GM23248 (cell line): ENCODE results near the gene LFNG. TPM values are rescaled to one million over a fixed set of nuclear protein-coding genes. Genes with fewer than 3 reads are reported as not detected.

Source experiments
- DNase-seq: peaks from one replicate; pipeline ENCODE4 v3.0.0-alpha.2; 2015
- H2AFZ ChIP-seq: fragments of 200-600 bp; sonication (generic); 2 replicates; pipeline ENCODE4 v1.6.1; 2016; ENCODE audit warnings: antibody characterized with exemption
- H3F3A ChIP-seq: fragments of 200-600 bp; sonication (generic); 2 replicates; pipeline ENCODE4 v1.6.1; 2016; ENCODE audit warnings: mild to moderate bottlenecking, antibody characterized with exemption, mixed run types; ENCODE audit not compliant: insufficient read depth
- H3K27ac ChIP-seq: fragments of 200-600 bp; sonication (generic); 2 replicates; pipeline ENCODE4 v1.5.1; 2016; ENCODE audit warnings: mild to moderate bottlenecking
- H3K27me3 ChIP-seq: fragments of 200-600 bp; sonication (generic); replicated peaks from 2 replicates; pipeline ENCODE4 v1.6.1; 2016; ENCODE audit warnings: mild to moderate bottlenecking; ENCODE audit not compliant: insufficient read depth
- H3K36me3 ChIP-seq: fragments of 200-600 bp; sonication (generic); 2 replicates; pipeline ENCODE4 v1.6.1; 2016; ENCODE audit warnings: low read depth, mild to moderate bottlenecking
- H3K4me1 ChIP-seq: fragments of 200-600 bp; sonication (generic); 2 replicates; pipeline ENCODE4 v1.6.1; 2016; ENCODE audit warnings: mild to moderate bottlenecking; ENCODE audit not compliant: insufficient read depth
- H3K4me2 ChIP-seq: fragments of 200-600 bp; sonication (generic); one replicate; pipeline ENCODE4 v1.6.1; 2016; ENCODE audit warnings: mild to moderate bottlenecking; ENCODE audit not compliant: unreplicated experiment
- H3K4me3 ChIP-seq: fragments of 200-600 bp; sonication (generic); 2 replicates; pipeline ENCODE4 v1.5.1; 2016; ENCODE audit warnings: mild to moderate bottlenecking
- H3K79me2 ChIP-seq: fragments of 200-600 bp; sonication (generic); 2 replicates; pipeline ENCODE4 v1.6.1; 2016; ENCODE audit warnings: mild to moderate bottlenecking; ENCODE audit not compliant: insufficient read depth
- H3K9ac ChIP-seq: fragments of 200-600 bp; sonication (generic); 2 replicates; pipeline ENCODE4 v1.6.1; 2016; ENCODE audit warnings: mild to moderate bottlenecking
- H3K9me2 ChIP-seq: fragments of 200-600 bp; sonication (generic); 2 replicates; pipeline ENCODE4 v1.6.1; 2016; ENCODE audit warnings: mixed run types, mild to moderate bottlenecking, moderate library complexity; ENCODE audit not compliant: insufficient read depth
- H3K9me3 ChIP-seq: fragments of 200-600 bp; sonication (generic); one replicate; pipeline ENCODE4 v1.6.1; 2017; ENCODE audit warnings: low read depth
- H4K20me1 ChIP-seq: fragments of 200-600 bp; sonication (generic); 2 replicates; pipeline ENCODE4 v1.6.0; 2016; ENCODE audit not compliant: insufficient read depth
- EZH2 ChIP-seq: fragments of 200-600 bp; sonication (generic); IDR thresholded peaks from 2 replicates; pipeline ENCODE4 v1.6.1; 2018; ENCODE audit warnings: antibody characterized with exemption, mild to moderate bottlenecking; ENCODE audit not compliant: insufficient read depth, poor library complexity, severe bottlenecking
- EZH2phosphoT487 ChIP-seq: fragments of 200-600 bp; sonication (generic); IDR thresholded peaks from 2 replicates; pipeline ENCODE4 v1.6.1; 2018; ENCODE audit warnings: antibody characterized with exemption, moderate library complexity, mild to moderate bottlenecking, low read depth; ENCODE audit not compliant: insufficient read depth
- WGBS, 2 experiments: methylation state at CpG; one replicate each; pipeline ENCODE4 v1.1.6; 2015 to 2017; ENCODE audit warnings: low lambda C conversion rate in 2 of 2, low coverage in 1 of 2; ENCODE audit errors: missing lambda C conversion rate in 2 of 2; 5-methylcytosine and 5-hydroxymethylcytosine counted together
- in situ Hi-C: fragments of 300-500 bp; cut with MboI; formaldehyde crosslinking; loops from 2 replicates; pipeline ENCODE4 v1.15.0; 2020
- polyA plus RNA-seq: library from polyadenylated mRNA; unstranded; fragments of >200 nt; fragmentation: Nextera tagmentation; extraction: Ambion mirVana; gene quantifications from 2 replicates; pipeline ENCODE4 v1.2.1, GENCODE V29; 2016
- total RNA-seq: library from RNA; depleted of rRNA; stranded (reverse); fragments of >200 nt; shearing (Covaris generic); gene quantifications from 2 replicates; pipeline ENCODE4 v1.2.3, GENCODE V29; 2014

The LFNG gene
- total and polyA plus RNA-seq, 2 experiments from 2014 or later, result 0.18 to 3.6 TPM

DNA sequence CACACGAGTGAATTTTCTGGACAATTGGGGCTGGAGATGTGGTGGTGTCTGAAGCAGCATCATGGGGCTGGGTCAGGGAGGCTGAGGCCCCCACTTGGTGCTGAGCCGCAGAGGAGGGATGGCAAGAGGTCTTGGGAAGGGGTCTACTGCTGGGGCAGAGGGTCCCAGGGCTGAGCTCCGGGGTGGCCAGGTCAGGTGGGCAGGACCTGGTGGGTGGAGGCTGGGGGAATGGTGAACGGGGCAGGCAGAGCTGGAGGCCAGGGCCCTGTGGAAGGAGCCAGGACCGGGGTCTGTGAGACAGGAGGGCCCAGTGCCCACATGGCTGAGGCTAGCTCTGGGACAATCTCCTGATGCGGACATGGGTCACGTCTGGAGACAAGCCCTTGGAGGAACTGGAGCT, 20.4 kb upstream of the LFNG start:
- in situ Hi-C loops, result no loop called here
- Histone ChIP-seq H3K79me2 (no peaks in the 10 kb centered on the region), H3K4me1 (no peaks in the 10 kb centered on the region), H4K20me1 (no peaks in the 10 kb centered on the region), H3K9me2 (no peaks in the 10 kb centered on the region), H3K4me3 (no peak overlapping the region), H3K9me3 (no peaks in the 10 kb centered on the region), H3K4me2 (no peak overlapping the region), H3K36me3 (no peaks in the 10 kb centered on the region), H3K27ac (no peak overlapping the region), H3F3A (no peaks in the 10 kb centered on the region), H3K9ac (no peak overlapping the region), H3K27me3 (no peaks in the 10 kb centered on the region), H2AFZ (no peak overlapping the region)
- 82 to 92% methylated on average over 7 of the region's 7 CpGs for WGBS, 2 experiments
- DNase-seq, result no peak
- no peak for TF ChIP-seq EZH2
- no peak for TF ChIP-seq EZH2phosphoT487

DNA sequence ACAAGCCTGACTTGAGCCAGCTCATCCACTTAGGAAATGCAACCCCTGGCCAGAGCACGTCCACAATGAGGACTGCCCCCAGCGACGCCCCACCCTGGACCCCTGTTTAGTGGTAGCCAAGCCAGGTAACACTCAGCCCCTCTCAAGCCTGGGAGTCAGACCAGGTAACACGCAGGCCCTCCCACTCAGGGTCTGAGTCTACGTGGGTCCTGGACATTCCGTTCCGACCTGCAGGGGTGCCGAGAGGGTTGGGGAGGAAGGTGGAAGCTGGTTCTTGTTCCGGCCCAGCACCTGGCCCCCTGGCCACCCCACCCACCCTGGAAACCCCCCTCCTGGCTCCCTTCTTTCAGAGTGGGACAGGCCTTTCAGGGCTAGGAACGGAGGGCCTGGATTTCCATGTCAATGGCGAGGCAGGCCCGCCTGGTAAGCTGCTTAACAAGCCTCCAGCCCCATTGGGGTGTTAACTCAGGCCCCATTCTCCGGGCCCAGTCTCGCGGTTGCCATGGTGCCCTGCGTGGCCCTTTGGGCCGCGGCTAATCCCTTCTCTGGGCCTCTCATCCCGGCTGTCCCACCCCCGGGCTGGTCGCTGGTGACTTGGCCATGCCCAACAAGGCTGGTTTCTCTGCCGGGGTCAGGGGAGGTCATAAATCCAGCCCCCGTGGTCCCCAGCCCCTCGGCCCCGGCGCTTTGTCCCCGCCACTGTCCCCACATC, 19.7 kb upstream of the LFNG start:
- in situ Hi-C loops, result no loop called here

DNA sequence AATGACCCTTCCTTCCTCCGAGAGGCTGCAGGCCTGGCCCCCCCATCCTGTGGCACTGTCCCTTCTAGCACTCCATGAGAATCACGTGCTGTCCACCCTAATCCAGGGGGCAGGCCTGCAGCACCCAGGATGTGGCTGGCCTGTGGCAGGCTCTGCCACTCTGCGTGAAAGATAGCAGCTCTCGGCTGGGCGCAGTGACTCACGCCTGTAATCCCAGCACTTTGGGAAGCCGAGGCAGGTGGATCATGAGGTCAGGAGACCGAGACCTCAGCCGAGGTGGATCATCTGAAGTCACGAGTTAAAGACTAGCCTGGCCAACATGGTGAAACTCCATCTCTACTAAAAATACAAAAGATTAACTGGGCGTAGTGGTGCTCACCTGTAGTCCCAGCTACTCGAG, 18.9 kb upstream of the LFNG start:
- H3K4me3 ChIP-seq, result no peak overlapping the region
- no peaks in the 10 kb centered on the region for H3K27me3 ChIP-seq
- 83 to 89% methylated on average over 12 of the region's 12 CpGs for WGBS, 2 experiments
- no peak overlapping the region for H3K9ac ChIP-seq
- H3K4me2 ChIP-seq, result no peak overlapping the region
- H3K27ac ChIP-seq, result no peak overlapping the region
- no peaks in the 10 kb centered on the region for H3K9me2 ChIP-seq
- in situ Hi-C loops, result no loop called here
- H3F3A ChIP-seq, result no peaks in the 10 kb centered on the region
- H3K9me3 ChIP-seq, result no peaks in the 10 kb centered on the region
- TF ChIP-seq EZH2 (no peak), EZH2phosphoT487 (no peak)
- no peaks in the 10 kb centered on the region for H3K79me2 ChIP-seq
- H3K36me3 ChIP-seq, result no peaks in the 10 kb centered on the region
- H4K20me1 ChIP-seq, result no peaks in the 10 kb centered on the region
- H2AFZ ChIP-seq, result no peak overlapping the region
- no peak for DNase-seq
- no peaks in the 10 kb centered on the region for H3K4me1 ChIP-seq

More for the DNA sequence above, 19.7 kb upstream of the LFNG start:
- no peak overlapping the region for H3K27ac ChIP-seq
- DNase-seq, result no peak
- H3K9ac ChIP-seq, result no peak overlapping the region
- no peak overlapping the region for H2AFZ ChIP-seq
- no peaks in the 10 kb centered on the region for H3F3A ChIP-seq
- H4K20me1 ChIP-seq, result no peaks in the 10 kb centered on the region
- no peak overlapping the region for H3K4me3 ChIP-seq
- no peaks in the 10 kb centered on the region for H3K9me2 ChIP-seq
- TF ChIP-seq EZH2phosphoT487, result no peak
- no peak for TF ChIP-seq EZH2
- no peaks in the 10 kb centered on the region for H3K4me1 ChIP-seq
- no peaks in the 10 kb centered on the region for H3K79me2 ChIP-seq
- no peak overlapping the region for H3K4me2 ChIP-seq
- no peaks in the 10 kb centered on the region for H3K27me3 ChIP-seq
- no peaks in the 10 kb centered on the region for H3K36me3 ChIP-seq
- no peaks in the 10 kb centered on the region for H3K9me3 ChIP-seq
- 88 to 95% methylated on average over 19 to 27 of the region's 27 CpGs for WGBS, 2 experiments

DNA sequence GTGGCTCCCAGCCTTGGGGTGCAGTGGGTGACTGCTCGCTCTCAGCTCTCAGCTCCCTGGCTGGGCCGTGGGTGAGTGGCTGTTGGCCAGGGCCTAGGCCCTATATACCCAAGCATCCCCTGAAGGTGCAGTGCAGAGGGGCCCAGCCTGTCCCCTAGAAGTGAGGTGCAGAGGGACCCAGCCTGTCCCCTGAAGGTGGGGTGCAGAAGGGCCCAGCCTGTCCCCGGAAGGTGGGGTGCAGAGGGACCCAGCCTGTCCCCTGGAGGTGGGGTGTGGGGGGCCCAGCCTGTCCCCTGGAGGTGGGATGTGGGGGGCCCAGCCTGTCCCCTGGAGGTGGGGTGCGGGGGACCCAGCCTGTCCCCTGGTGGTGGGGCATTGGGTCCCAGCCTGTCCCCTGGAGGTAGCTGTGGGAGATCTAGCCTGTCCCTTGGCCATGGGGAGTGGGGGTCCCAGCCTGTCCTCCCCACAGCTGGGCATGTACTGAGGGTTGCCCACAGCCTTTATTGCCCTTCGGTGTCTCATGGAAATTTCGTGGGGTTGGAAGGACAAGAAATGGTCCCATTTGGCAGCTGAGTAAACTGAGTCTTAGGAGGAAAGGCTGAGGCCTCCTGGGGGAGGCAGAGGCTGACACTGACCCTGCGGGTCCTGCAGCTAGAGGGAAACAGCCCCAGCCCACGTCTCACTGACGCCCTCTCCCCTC, 17.5 kb upstream of the LFNG start:
- no peaks in the 10 kb centered on the region for H4K20me1 ChIP-seq
- H3K4me2 ChIP-seq, result no peak overlapping the region
- 57 to 64% methylated on average over 8 to 9 of the region's 9 CpGs for WGBS, 2 experiments
- TF ChIP-seq EZH2 (no peak), EZH2phosphoT487 (no peak)
- H2AFZ ChIP-seq, result no peak overlapping the region
- no peak overlapping the region for H3K9ac ChIP-seq
- in situ Hi-C loops, result no loop called here
- H3K36me3 ChIP-seq, result no peaks in the 10 kb centered on the region
- H3F3A ChIP-seq, result no peaks in the 10 kb centered on the region
- no peak overlapping the region for H3K4me3 ChIP-seq
- H3K27me3 ChIP-seq, result no peaks in the 10 kb centered on the region
- DNase-seq, result no peak
- no peaks in the 10 kb centered on the region for H3K79me2 ChIP-seq
- no peaks in the 10 kb centered on the region for H3K9me2 ChIP-seq
- H3K4me1 ChIP-seq, result no peaks in the 10 kb centered on the region
- no peaks in the 10 kb centered on the region for H3K9me3 ChIP-seq
- H3K27ac ChIP-seq, result no peak overlapping the region
